Colonic mucosa (tissue), 4 donors: ENCODE data around the gene TJP2. TPM values are rescaled to one million over a fixed set of nuclear protein-coding genes. Genes with fewer than 3 reads are reported as not detected.

Experiments used
- DNase-seq: peaks from one replicate; pipeline ENCODE4 v3.0.0-alpha.2; 2020
- H3K27ac ChIP-seq: fragments of 200-600 bp; one replicate; pipeline ENCODE4 v1.8.0; 2021
- H3K27me3 ChIP-seq: fragments of 200-600 bp; one replicate; pipeline ENCODE4 v1.8.0; 2021
- H3K36me3 ChIP-seq: fragments of 200-600 bp; one replicate; pipeline ENCODE4 v1.8.0; 2021
- H3K4me1 ChIP-seq: fragments of 200-600 bp; one replicate; pipeline ENCODE4 v1.8.0; 2021; ENCODE audit warnings: mild to moderate bottlenecking
- H3K4me3 ChIP-seq: fragments of 200-600 bp; one replicate; pipeline ENCODE4 v1.8.0; 2021
- H3K9ac ChIP-seq, 2 donors: one replicate each; pipeline ENCODE4 v1.7.0; 2013; ENCODE audit warnings: control low read depth in 2 of 2, low read depth in 2 of 2, low read length in 2 of 2
- H3K9me3 ChIP-seq: fragments of 200-600 bp; one replicate; pipeline ENCODE4 v1.8.0; 2021
- intact Hi-C: fragments of 100-400 bp; cut with DNase I; formaldehyde crosslinking; loops from one replicate; pipeline ENCODE4 v1.14.1; 2022
- total RNA-seq, 2 donors: library from RNA; stranded (reverse); fragmentation: NEBNext Ultra II Directional in 1 of 2; extraction: Animal tissue kit (Norgen Biotek cat#: 25700) in 1 of 2; gene quantifications; one replicate each; pipeline ENCODE4 v1.2.1, GENCODE V29; 2021
- TF ChIP-seq, protein P1 (sequence below): fragments of 200-600 bp; IDR thresholded peaks from one replicate; pipeline ENCODE4 v1.8.0; 2022; ENCODE audit warnings: antibody characterized with exemption, mild to moderate bottlenecking
- donor health status: healthy.
- donor health status: DM: no; HTN: no; CAD: no.
- donor health status: DM: no; HTN: no; CAD: no.

TJP2 gene
- total RNA-seq, 2 donors from 2014 or later: 133 to 174 TPM

GRCh38 chr9:69223605-69224004 is 49.5 kb downstream of the TJP2 start:
- DNase-seq: no peak
- TF ChIP-seq, protein P1, sequence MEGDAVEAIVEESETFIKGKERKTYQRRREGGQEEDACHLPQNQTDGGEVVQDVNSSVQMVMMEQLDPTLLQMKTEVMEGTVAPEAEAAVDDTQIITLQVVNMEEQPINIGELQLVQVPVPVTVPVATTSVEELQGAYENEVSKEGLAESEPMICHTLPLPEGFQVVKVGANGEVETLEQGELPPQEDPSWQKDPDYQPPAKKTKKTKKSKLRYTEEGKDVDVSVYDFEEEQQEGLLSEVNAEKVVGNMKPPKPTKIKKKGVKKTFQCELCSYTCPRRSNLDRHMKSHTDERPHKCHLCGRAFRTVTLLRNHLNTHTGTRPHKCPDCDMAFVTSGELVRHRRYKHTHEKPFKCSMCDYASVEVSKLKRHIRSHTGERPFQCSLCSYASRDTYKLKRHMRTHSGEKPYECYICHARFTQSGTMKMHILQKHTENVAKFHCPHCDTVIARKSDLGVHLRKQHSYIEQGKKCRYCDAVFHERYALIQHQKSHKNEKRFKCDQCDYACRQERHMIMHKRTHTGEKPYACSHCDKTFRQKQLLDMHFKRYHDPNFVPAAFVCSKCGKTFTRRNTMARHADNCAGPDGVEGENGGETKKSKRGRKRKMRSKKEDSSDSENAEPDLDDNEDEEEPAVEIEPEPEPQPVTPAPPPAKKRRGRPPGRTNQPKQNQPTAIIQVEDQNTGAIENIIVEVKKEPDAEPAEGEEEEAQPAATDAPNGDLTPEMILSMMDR: peak; percentile 44

DNA sequence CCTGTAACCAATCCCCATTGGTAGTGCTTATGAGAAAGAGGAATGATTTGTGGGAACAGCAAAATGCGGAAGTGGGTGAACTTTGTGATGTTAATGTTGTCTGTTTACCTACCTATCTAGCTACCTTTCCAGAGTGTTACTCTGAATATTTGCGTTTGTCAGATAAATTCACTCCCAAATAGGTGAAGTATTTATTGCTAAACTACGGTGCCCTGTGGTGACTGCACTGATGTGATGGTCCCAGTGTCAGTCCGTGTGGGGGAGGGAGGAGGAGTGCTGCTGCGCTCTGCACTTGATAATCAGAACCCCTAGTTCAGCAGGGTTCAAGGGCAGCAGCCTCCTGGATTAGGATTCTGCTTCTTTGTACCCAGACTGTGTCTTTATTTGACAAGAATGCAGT is 55.3 kb downstream of the TJP2 start:
- no peak overlapping the region for H3K9ac ChIP-seq
- no peaks in the 10 kb centered on the region for H3K27me3 ChIP-seq
- intact Hi-C loops: no loop called here
- H3K4me1 ChIP-seq: no peaks in the 10 kb centered on the region
- DNase-seq: no peak
- TF ChIP-seq, protein P1: no peak
- peaks cover 20% of the 10 kb centered on the region for H3K36me3 ChIP-seq
- H3K4me3 ChIP-seq: no peak overlapping the region
- H3K9me3 ChIP-seq: no peaks in the 10 kb centered on the region
- no peak overlapping the region for H3K27ac ChIP-seq

More at GRCh38 chr9:69223605-69224004, 49.5 kb downstream of the TJP2 start:
- Histone ChIP-seq H3K27ac (no peak overlapping the region), H3K9me3 (no peaks in the 10 kb centered on the region), H3K4me3 (no peak overlapping the region), H3K27me3 (no peaks in the 10 kb centered on the region), H3K9ac (no peak overlapping the region), H3K4me1 (no peaks in the 10 kb centered on the region), H3K36me3 (peaks cover 5% of the 10 kb centered on the region)
- intact Hi-C loops: no loop called here

- TF ChIP-seq, protein P1: no peak
- Histone ChIP-seq H3K27me3 (no peaks in the 10 kb centered on the region), H3K9ac (no peak overlapping the region), H3K4me3 (no peak overlapping the region), H3K4me1 (no peaks in the 10 kb centered on the region), H3K27ac (no peak overlapping the region), H3K36me3 (peaks cover 20% of the 10 kb centered on the region), H3K9me3 (no peaks in the 10 kb centered on the region)
- intact Hi-C loops: no loop called here
- DNase-seq: no peak
Measured at GRCh38 chr9:69232135-69232534, 58.1 kb downstream of the TJP2 start.

- no peaks in the 10 kb centered on the region for H3K9me3 ChIP-seq
- intact Hi-C loops: no loop called here
- H3K9ac ChIP-seq: no peak overlapping the region
- H3K4me3 ChIP-seq: no peak overlapping the region
- DNase-seq: no peak
- peaks cover 8% of the 10 kb centered on the region for H3K36me3 ChIP-seq
- TF ChIP-seq, protein P1: no peak
- H3K4me1 ChIP-seq: no peaks in the 10 kb centered on the region
- H3K27ac ChIP-seq: no peak overlapping the region
- no peaks in the 10 kb centered on the region for H3K27me3 ChIP-seq
Measured at GRCh38 chr9:69234683-69235082, 60.6 kb downstream of the TJP2 start.

DNA sequence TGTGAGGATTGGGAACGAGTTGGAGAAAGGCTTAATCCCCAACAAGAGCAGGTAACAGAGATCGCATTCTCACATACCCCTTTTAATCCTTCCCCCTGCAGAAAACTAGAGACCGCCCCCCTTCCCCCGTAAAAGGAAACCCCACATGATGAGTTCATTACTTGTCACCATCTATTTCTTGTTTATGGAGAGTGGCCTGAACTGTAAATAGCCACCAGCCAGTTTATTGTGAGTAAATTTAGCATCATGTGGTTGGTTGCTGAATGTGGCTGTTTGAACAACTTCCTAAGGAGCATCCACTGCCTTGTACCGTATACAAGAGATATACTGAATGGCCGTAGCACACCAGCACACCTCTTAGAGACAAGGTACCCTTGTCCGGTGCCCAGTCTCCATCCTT is 62.1 kb downstream of the TJP2 start:
- Histone ChIP-seq H3K4me1 (no peaks in the 10 kb centered on the region), H3K36me3 (peaks cover 11% of the 10 kb centered on the region), H3K27ac (no peak overlapping the region), H3K27me3 (no peaks in the 10 kb centered on the region), H3K9ac (no peak overlapping the region), H3K9me3 (no peaks in the 10 kb centered on the region), H3K4me3 (no peak overlapping the region)
- intact Hi-C loops: no loop called here
- no peak for DNase-seq
- TF ChIP-seq, protein P1: no peak
